ENCODE measurements around the gene MYMK.

MYMK gene

DNA sequence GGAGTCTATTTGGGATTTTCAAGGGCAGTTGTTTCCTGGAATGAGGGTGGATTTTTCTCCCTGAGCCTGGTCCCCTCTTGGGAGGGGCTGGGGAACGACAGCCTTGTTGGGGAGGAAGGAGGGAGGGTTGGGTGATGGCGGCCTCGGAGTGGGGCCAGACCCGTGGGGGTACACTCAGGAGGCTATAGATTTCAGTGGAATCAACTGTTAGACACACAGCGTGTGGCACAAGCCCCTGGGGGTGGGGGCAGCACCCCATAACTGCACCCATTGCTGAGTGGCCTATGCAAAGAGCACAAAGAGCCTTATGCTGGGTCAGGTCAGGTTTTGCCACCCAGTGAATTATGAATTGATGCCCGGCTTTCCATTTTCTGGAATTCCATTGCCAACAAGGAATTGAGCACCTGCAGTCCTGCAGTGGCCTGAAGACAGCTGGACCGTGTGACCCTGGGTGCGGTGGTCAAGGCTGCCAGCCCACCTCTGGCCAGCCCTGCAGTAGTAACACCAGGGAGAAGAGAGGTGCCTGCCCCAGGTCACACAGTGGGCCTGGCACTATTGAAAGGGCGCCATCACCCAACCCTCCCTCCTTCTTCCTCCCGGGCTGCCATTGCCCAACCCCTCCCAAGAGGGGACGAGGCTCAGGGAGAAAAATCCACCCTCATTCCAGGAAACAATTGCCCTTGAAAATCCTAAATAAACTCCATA lies 8.4 kb downstream of the MYMK start:
- no peak for DNase-seq

DNA sequence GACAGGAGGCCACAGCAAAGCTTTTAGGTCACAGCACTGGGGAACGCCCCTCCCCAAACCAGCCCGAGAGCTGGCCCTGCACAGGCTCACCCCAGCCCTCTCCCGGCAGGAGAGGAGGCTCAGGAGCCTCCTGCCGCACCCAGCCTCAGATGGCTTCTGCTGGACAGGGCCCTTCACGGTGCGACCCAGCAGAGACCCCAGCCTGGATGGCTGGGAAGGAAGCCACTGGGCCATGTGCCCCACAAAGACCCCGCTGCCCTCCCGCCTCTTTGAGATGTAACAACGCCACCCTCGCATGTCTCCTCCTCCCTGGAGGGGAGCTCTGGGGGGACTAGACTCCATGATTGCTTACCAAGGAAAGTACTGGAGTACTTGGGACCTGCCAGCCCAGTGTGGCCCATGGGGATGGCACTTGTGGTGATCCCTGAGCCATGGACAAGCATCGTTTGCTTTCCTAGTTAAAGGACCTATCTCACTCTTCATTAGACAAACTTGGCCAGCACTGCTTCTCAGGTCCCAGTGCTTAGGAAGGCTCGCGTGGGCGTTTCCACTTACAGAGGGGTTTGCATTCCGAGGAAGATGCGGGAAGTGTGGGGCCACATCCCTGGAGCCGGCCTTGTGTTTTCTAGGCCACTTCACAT lies 9.0 kb downstream of the MYMK start:
- DNase-seq, result no peak

DNA sequence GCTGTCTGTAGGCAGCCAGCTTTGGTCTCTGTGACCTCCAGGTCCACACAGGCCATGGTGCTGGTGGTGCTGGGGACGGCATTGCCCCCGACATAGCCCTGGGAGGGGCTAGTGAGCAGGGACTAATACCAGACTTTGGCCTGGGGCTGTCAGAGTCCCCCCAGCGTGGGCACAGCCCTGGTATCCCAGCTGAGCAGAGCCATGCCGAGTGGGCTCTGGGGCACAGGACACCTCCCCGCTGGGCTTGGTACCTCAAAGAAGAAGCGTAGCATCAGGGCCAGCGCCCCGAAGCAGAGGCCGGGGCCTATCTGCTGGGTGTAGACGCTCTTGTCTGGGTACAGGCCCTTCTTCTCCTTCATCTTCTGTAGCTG lies 9.5 kb downstream of the MYMK start:
- no peak for DNase-seq

DNA sequence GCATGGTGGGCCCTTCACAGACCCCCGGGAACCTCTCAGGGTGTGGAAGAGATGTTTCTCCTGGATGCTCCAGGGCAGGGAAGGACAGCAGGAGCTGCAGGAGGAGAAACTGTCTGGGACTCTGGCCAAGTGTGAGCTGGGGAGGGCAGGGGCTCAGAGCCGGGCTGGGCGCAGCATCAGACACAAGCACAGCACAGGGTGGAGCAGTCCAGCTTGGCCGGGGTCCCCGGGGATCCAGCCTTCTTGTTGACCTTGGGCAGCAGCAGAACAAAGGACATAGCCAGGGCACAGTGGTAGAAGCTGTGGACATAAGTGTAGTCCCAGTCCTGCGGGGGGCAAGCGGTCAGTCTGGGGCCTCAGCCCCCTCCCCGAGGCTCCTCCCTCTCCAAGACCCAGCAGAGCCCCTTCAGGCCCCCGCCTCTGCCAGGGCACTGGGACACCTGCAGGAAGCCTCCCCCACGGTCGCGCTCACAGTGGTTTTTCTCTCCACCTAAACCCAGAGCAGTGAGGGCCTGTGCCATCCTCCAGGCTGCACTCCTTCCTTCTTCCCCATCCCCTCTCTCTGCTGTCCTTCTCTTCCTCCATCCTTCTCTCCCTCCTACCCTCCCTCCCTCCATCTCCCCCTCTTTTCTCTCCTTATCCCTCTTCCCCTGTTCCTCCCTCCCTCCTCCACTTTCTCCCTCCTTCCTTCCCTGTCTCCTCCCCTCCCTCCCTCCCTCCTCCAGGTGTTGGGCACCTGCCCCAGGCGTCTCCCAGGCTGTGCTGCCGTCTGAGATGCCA lies 10.1 kb downstream of the MYMK start:
- no peak for DNase-seq

DNA sequence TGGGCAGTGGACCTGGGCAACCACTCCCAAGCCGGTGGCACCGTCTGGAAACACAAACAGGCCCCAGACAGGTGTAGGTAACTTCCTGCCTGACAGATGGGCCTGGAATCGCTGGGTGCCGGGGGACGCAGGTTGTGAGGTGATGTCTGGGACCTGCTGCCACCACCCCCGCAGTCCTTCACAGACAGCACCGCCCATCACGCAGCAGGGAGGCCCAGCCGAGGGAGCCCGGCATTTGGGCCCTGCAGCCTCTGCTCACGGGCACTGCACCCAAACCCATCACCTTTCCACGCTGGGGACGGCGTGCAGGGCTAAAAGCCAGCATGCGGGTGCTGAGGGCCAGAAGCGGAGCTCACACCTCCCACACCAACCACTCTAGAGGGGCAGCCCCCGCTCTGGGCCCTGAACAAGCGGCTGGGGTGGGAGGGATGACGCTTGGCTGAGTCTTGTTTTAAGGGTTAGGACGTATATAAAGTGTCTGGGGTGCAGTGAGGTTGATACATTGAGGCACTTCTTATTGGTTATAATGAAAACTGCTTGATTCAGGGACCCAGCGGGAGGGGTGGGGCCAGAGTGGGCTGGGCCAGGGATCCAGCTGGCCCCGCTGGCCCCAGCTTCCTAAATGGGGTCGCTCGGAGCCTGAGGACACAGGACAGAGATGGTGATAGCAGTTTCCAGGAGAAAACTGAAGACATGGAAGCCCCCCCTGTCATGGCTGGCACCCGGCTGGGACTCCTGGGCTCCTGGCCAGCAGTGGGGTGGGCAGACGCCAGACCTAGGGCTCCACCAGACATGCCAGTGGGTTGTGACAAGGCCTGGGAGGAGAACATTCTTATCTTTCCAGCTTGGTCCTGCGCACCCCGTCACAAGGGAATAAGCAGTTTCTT lies 11.3 kb downstream of the MYMK start:
- no peak for DNase-seq

DNA sequence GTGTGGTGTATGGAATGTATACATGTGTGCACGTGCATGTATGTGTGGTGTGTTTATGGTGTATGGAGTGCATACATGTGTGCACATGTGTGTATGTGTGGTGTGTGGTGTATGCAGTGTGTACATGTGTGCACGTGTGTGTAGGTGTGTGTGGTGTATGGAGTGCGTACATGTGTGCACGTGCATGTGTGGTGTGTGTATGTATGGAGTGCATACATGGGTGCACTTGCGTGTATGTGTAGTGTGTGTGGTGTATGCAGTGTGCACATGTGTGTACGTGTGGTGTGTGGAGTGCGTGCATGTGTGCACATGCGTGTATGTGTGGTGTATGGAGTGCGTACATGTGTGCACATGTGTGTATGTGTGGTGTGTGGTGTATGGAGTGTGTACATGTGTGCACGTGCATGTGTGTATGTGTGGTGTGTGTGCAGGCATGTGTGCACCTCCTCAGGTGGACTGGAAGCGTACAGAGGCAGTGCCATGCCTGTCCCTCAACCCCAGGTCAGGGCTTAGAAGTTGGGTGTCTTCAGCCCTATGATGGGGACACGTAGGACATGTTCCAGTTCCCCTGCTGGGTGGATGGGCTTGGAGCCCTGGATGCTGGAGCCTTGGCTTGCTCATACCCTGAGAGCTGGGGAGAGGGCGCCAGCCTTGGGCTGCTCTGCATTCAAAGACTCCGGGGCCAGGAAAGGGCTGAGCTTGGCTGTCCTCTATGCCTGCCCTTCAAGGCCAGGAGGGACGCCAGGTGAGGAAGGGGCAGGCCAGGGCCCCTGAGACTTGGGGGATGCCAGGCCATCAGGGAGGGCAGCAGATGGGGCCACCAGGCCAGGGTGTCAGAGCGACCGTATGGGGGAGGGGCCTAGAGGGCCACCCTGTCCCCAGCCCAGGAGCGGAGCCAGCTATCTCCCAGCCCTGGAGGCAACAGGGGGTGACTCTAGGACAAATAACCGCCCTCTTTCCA lies 12.2 kb downstream of the MYMK start:
- DNase-seq, result no peak

DNA sequence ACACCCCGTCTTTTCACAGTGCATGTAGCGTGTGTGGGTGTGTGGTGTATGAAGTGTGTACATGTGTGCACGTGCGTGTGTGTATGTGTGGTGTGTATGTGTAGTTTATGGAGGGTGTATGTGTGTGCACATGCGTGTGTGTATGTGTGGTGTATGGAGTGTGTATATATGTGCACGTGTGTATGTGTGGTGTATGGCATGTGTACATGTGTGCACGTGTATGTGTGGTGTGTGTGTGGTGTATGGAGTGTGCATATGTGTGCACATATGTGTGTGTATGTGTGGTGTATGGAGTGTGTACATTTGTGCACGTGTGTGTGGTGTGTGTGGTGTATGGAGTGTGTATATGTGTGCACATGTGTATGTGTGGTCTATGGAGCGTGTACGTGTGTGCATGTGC lies 13.2 kb downstream of the MYMK start:
- DNase-seq, result no peak

DNA sequence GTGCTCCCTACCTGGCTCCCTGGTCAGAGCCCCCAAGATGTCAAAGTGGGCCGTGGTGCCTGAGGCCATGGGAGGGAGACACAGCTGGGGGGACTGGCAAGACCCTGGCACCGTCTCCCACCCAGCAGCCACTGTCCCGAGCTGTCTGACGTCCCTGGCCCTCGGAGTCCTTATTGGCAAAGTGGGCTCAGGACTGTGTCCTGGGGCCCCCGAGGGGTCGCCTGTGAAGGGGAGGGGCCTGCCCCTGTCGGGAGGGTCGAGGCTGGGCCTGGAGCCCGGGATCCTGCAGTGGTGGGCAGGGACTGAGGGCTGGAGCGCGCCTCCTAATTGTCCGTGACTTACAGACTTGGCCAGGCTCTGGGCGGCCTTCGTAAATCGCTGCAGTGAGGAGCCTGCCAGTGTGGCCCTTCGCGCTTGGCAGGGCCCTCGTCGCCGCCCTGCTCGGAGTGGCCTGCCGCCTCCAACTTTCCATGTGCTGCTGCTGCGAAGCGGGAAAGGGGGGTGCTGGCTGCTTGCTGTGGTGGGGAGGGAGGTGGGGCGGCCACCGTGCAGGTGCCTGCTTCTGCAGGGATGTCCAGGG lies 13.7 kb downstream of the MYMK start:
- no peak for DNase-seq

DNA sequence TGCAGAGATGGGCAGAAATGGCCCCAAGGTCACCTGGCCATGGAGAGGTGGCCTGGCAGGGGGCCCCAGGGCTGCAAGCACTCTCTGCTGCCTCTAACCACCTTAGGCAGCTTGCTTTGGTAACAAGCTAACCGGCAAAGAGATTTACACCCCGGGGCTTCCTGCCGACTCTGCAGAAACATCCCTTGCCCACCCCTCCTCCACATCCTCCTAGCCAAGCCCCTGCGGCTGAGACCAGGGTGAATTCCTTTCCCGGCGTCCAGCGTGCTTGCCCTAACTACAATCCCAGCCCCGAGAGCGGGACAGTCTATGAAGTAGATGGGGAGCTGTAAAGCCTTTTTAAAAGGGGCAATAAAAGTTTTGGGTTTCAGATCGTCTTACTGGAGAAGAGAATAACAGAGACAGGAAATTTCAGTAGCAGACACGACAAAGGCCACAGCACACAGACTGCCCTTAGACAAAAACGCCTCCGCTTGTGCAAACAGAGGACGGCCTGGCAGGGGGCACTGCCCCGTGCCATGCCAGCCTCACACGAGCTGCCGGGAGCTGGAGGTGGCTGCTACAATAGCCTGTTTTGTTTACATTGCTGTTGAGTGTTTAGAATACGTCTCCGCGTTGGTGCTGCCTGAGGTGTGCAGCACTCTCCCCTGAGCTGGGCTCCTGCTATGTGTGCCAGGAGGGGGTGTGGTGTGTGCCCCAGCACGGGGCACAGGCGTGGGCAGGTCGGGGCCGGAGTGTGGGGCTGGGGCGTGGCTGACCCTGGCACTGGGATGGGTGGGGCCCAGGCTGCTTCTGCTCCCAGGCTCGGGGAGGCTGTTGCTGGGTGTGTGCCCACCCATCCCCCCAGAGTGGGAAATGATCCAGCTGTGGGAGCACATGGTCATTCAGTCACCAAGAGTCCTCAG lies 15.3 kb downstream of the MYMK start:
- no peak for DNase-seq

DNA sequence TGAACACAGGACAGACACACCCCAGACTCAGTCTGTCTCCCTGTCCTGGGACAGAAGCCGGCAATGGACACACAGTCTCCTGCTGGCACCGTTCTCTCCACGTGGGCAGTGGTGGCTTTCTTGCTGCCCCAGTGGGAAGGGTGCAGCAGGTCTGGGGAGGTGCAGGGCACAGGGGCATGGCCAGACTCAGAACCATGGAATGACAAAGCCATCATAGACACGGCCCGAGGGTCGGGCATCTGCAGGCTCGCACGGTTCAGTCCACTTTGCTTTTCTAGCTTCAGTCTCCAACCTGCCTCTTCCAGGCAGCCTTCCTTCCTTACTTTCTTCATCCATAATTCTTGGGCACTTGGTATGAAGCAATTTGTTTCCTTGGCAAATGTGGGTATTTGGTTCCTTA lies 16.7 kb downstream of the MYMK start:
- no peak for DNase-seq

DNA sequence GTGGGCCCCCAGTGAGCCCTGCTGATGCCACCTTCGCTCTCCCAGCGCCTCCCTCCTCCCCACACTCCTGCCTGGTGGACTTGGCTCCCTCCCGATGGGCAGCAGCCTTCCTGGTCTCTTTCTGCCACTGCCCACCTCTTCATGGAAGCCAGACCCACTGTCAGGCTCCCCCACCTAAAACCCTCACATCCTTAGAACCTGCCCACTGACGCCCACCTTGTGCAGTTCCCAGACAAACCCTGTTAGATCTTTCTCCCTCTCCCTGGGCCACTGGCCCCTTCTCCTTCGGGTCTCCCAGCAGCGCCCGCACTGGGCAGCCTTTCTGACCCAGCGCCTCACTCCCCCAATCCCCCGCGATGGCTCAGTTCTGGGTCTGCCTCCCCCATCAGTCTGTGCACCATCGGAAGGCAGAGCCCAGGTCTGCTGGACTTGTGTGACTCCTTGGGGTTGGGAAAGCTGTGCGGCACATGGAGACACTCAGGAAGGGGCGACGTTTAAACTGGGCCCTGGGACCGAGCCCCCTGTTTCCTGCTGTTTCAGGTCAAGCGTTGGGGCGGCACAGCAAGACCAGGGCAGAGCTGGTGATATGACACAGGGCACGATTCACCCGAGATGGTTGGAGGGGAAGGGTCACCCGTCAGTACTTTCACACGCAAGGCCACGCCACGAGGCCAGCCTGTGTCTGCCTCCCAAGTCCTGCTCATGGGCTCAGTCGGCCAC lies 17.4 kb downstream of the MYMK start:
- DNase-seq, result no peak

DNA sequence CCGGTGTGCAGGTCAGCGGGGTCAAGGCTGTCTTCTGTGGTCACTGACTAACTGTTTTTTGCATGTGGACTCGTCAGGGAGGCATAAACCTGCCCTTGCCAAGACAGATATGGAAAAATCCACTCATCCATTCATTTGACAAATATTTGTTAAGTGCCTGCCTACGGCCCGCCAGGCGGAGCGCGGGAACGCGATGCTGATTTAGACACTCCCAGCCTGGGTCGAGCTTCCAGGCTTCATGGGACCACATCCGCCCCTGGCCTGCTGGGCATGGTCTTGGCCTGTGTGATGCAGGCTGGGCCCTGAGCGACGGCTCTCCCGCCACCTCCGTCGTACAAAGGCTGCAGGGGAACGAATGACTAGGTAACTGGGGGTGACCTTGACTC lies 18.1 kb downstream of the MYMK start:
- DNase-seq, result no peak

DNA sequence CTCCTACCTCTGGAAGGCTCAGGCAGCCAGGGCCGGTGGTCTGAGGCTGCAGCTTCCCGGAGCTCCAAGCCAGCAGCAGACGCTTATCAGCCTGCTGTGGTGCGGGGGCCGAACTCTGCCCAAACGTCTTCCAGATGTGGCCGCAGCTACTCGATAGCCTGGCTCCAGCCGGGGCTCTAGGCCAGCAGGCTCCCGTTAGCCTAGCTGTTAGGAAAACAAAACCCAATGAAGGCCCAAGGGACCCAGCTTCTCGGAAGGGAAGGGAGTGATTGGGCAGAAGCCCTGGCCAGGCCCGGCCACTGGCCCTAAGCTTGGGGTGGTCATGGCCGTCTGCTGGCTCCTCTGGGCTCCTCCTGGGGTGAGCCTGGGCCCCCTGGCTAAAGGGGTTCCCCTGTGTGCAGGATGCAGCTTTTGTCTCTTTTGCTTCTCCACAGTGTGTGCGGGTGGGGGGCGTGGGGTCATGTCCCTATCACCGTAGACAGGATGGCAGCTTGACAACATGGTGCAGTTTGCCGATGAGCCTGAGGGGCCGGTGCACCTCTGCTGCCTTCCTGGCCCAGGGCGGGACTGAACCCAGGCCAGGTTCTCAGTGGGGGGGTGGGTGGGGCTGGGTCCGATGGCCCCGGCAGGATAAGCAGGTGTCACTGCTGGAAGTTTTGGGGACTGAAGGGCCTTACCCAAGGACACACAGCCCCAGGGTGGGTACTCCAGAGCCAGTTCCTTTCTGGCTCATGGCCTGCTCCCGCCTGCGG lies 18.7 kb downstream of the MYMK start:
- no peak for DNase-seq

DNA sequence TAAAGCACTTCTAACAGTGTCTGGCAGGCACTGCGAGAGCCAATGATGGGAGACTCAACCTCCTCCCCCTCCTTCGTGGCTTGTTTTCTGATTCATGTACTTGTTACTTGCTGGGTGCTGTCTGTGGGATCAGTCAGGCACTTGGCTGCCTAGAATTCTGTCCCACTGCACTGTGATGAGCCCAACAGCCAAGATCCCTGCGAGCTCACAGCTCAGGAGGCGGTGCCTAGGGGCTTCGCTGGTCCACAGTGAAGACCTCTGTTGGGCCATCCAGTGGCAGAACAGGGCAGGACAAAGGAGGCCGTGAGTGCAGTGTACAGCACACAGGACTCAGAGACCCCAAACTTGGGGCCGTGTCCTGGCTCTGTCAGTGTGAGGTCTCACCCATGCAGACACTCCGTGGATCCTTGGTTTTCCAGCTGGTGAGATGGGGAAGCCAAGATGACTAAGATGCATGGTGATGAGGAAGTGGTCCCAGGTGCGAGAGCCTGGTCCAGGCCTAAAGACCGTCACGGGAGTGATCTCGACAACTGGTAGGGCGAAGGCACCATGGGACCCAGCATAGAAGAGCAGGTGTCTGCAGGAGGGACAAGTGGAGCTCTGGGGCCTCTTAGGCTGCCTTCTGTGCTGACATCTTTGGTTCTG lies 19.5 kb downstream of the MYMK start:
- no peak for DNase-seq

DNA sequence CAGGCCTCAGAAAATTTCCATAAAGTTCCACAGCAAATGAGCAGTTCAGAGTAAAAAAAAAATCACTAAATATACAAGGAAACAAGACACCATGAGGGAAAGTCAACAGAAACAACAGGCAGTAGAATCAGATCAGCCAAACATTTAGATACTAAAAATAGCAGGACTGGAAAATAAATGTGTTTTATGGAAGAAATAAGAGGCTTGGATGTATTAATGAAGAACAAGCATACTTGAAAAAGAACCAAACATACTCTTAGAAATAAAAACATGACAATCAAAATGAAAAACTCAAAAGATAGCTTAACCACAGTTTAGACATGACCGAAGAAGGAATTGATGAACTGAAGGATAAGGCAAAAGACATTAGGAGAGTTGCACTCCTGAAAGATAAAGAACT lies 22.6 kb downstream of the MYMK start:
- no peak for DNase-seq

DNA sequence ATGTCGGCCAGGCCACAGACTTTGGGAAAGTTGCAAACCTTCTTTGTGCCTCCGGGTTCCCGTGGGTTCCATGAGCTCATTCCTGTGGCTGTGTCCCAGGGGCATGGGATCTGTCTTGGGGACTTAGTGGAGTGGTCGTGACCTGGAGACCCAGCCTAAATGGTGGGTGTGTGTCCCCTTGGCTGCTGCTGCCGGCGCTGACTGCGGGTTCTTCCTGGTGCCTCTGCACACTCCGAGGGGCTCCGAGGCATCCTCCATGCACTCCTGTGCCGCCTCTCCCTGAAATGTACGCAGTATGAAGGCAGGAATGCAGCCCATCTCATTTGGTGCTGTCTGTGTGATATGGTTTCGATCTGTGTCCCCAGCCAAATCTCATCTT lies 24.9 kb downstream of the MYMK start:
- DNase-seq, result no peak

DNA sequence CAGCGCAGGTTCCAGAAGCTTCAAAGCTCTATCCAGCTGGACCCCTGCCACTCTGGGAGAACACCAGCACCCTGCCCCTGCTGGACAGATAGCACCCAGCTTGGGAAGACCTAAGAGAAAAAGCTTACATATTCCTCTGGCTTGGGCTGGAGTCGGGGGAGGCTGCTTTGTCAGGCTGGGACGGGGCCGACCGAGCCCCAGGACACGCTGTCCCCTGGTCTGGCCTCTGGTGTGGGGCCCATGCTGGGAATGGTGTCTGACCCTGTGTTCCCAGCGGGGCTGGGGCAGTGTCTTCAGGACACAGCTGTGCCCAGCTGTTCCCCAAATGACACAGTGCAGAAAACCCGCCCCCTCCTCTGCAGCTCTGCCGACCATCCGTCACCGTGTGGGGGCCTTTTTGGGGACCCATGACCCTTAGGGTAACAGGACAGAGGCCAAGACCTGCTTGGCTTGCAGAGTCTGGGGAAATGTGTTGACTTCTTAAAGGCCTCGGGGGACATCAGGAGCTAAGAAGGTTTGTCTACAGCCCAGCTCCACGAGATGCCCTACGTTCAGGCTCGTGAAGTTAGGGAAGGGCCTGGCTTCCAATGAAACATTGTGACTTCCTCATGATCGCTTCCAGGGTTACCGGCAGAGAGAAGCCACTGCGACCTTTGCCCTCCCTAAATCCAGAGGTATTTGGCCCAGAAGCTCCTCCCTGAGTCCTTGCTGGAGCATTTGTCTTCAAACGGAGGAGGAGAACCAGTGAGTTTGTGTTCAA lies 25.4 kb downstream of the MYMK start:
- no peak for DNase-seq

Data from stimulated activated naive CD4-positive, alpha-beta T cell treated with Interleukin-2 at 50 U/mL for 16 hours (primary cell).